ENCODE results near the gene SH3PXD2A.
"Not testable (repeated sequence)": the region's sequence is repeated elsewhere in the genome, so short reads cannot be mapped to it uniquely, and the experiment has no call there.

SH3PXD2A gene

DNA sequence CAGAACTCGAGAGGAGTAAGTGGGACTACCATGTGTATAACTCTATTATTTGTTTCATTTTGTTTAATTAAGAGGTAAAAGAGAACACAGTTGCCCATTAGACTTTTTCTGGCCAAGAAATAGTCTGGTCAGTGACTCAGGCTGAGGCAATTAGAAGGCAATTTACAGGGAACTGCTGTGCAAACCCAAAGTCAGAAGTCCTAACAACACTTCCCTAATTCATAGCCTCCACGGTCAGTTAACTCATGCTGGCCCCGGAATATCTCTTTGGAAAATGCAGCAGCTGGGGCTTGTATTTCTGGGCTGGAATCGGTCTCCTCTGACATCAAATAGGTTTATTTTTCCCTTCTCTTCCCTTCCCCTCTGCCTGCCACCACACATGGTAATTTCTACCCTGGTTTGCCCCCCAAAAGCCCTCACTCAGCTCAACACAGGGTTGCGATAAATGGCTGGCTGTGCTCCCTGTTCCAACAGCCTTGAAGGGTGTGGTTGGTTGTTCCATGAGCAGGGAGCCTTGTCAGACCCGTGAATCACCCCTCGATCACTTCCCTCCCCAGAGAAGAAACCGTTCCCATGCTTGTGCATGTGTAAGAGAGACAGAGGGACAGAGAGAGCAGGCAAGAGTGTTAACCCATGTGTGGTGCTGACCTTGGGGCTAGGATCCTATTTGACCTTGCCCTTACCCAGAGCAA lies 5.3 kb downstream of the SH3PXD2A start:
- no peak for DNase-seq

DNA sequence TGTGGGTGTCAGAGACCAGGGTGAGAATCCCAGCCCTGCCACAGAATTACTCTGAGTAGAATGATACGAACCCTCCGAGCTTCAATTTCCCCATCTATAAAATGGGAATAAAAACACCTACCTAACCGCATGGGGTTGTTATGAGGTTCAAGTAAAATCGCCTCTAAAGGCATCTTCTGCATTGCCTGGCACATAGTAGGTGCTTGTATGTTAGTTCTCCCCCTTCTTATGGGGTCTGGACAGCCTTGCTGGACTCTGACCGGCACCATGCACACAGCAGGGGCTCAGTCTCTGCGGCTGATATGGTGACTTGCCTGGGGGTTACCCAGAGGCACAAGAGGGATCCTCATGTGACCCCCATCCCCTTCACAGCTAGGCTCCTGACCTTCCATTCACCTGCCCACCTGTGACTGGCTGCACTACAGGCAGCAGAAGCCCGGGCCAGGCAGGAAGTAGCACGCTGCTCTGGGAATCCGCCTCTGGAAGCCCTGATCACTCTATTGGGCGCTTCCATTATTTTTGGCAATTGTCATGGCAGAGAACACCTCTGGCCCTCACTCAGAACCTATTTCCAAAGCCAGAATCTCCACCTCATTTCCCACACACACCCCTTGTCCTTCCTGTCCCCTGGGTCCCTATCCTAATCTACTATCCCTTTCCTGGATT lies 6.0 kb downstream of the SH3PXD2A start:
- DNase-seq = no peak

DNA sequence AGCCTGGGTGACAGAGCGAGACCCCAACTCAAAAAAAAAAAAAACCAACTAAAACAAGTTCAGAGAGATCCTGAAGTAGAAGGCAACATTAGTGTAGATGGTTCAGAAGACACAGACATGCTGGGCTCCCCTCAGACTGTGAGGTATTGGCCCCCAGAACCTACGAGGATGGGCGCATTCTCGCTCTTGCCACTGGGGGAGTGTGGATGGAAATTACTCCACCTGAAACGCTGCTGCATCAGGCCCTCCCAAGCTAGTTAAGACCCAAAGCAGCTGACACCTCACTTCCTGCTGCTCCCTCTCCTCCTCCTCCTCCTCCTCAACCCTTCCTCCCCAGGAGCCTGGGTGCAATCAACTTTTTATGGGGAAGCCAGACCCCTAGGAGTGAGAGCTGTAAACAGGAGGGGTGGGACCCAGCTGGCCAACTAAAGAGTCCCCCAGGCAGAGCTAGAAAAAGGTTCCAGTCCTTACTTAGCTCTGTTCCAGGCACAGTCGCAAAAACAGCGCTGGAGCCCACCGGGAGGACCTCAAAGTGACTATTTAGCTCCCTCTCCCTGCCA lies 7.4 kb downstream of the SH3PXD2A start:
- DNase-seq = no peak

DNA sequence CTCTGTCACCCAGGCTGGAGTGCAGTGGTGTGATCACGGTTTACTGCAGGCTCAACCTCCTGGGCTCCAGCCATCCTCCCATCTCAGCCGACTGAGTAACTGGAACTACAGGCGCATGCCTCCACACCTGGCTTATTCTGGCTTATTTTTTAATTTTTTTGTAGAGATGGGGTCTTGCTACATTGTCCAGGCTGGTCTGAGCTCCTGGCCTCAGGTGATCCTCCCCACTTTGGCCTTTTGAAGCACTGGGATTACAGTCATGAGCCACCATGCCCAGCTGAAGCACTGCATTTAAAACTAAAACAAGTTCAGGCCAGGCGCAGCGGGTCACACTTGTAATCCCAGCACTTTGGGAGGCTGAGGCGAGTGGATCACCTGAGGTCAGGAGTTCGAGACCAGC lies 8.0 kb downstream of the SH3PXD2A start:
- DNase-seq = no peak

DNA sequence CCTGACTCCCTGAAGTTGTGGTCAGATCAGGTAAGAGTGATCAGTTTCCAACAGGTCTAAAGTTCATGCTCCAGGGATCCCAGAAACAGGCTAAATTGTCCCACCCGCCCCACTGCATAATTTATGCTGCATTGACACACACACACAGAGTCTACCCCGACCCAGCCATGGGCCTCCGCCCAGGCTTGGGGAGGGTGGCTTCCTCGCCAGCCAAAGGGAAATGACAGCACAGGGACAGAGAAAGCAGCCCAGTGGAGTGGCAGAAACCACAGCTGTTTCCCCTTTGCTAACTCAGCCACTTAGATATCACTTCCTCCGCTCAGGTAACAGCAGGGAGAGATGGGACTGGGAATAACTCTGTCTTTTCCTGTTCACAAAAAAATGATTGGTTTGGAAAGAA lies 9.4 kb downstream of the SH3PXD2A start:
- DNase-seq = peak; percentile 20 to 23

DNA sequence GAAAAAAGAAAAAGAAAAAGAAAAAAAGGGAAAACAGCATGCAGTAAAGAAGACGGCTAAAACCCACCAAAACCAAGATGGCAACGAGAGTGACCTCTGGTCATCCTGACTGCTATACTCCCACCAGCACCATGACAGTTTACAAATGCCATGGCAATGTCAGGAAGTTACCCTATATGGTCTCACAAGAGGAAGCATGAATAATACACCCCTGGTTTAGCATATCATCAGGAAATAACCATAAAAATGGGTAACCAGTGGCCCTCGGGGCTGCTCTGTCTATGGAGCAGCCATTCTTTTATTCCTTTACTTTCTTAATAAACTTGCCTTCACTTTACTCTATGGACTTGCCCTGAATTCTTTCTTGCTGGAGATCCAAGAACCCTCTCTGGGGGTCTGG lies 10.0 kb downstream of the SH3PXD2A start:
- not testable (repeated sequence) for DNase-seq

DNA sequence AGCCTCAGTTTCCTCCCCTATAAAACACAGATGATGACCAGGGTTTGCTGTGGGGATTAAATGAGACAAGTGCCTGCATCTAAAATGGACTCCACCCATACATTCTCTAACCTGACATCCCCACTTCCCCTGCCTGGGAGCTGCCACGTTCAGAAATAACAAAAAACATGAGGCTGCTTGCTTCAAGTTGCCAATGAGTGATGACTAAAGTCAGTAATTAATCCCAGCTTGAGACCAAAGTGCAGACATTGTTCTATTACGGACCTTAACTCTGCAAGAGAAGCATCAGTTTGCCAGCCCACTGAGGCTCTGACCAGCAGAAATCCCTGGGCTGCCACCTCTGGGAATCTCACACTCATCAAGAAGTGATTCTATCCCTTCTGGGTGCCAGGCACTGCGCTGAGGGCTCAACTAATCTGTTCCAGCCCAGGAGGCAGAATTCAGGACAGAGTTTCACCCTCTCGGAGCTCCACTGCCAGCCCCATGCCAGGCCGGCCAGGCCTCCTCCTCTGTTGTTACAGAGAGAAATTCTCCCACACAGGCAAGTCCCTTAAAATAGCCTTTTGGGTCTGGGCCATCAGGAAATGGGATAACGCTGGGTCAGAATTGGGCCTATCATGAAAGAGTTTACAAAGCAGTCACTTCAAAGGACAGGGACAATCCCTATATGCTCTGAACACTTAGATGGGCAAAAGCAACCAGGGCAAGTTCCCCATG lies 11.4 kb downstream of the SH3PXD2A start:
- DNase-seq = no peak

DNA sequence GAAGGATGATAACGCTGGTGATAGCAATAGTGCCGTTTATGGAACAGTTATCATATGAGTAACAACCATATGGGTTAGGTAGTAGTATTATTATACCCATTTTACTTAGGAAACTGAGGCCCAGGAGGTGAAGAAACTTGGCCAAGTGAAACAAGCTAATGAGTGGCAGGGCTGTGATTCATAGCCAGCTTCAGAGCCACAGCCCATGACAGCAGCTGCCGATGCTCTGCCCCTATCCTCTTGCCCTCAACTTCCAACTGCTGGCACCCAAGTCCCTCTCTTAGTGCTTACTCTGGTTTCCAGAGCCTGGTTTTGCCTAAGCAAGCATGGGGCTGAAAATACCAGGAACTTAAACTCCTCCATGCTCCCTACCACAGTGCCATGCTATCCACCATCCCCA lies 12.3 kb downstream of the SH3PXD2A start:
- no peak for DNase-seq

DNA sequence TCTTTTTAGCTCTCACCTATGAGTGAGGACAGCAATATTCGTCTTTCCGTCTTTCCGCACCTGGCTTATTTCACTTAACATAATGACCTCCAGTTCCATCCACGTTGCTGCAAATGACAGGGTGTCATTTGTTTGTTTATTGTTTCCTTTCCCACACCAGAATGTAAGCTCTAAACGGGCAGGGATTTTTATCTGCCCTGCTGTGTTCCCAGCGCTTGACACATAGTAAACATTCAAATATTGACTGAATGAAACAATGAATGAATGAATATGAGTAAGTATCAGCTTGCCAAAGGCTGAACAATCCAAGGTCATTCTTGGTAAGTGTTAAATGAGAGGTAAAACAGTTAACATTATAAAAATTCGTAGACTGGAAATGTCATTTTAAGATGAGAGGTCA lies 12.8 kb downstream of the SH3PXD2A start:
- no peak for DNase-seq

DNA sequence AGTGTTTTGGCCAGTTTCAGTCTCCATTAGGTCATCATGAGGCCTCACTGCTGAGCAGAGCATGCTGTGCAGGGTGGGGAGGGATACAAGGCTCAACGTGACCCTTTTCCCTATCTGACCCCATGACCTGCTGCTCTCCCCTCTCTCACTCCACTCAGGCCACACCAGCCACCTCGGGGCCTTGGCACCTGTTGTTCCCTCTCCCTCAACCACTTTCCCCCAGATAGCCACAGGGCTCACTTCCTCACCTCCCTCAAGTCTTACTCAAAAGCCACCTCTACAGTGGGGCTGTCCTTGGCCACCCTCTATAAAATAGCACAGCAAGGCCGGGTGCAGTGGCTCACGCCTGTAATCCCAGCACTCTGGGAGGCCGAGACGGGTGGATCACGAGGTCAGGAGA lies 13.9 kb downstream of the SH3PXD2A start:
- no peak for DNase-seq

DNA sequence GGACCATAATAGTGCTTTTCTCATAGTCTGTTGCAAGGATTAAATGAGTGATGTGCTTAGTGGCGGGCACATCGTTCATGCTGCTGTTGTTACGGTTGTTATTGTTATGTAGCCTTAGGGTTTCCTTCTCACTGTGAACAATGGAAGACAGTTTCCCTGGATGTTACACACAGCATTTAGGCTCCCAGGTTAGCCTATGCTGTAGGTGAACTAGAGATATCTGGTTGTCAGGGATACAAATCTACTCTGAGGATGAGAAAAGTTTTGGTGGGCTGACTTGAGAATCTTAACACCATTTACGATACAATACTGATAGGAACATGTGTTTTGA lies 14.7 kb downstream of the SH3PXD2A start:
- no peak for DNase-seq

DNA sequence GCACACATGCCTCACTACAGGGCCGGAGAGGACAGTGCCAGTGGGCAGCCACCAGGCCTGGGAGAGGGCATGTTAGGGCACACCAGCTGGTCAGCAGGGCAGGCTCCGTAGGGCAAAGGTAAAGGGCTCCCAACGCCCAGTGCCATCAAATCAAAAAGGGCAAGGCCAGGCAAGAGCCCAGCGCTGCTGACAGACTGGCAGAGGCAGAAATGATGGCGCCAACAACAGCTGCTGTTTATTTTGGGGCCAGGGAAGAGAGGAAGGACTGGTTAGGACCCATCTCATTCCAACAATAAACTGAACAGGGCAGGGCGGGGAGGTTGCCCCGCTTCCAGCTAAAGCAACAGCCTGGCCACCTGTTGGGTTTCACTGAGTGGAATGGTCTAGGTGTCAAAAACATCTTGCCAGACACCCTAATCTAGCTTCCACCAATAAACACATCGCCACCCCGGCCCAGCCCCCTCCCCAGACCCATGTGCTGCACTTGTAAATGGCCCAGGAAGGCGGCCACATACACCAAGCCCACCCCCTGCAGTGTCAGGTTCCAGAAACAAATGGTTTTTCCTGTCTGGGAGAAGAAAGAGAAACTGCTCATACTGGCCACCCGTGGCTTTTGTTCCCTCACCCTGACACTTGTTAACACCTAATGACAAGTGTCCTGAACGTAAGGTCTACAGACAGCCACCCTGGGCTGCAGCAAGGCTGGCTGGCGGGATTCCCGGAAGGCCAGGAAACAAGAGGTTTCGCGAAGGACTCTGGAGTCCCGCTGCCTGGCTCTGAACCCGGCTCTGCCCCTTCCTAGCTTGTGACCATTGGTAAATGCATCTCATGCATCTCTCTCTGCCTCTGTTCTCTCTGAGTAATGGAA lies 15.3 kb downstream of the SH3PXD2A start:
- no peak for DNase-seq

DNA sequence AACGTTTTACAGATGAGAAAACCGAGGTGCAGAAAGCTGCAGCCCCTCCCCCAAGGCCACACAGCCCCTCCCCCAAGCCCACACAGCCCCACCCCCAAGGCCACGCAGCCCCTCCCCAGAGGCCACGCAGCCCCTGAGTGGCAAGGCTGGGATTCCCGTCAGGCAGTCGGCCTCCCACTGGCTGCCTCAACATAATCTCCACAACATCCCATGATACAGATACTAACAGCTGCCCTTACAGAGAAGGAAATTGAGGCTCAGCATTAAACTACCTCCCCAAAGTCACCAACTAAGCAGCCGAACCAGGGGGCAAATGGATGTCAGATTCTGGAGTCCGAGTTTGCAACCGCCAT lies 15.9 kb downstream of the SH3PXD2A start:
- no peak for DNase-seq

DNA sequence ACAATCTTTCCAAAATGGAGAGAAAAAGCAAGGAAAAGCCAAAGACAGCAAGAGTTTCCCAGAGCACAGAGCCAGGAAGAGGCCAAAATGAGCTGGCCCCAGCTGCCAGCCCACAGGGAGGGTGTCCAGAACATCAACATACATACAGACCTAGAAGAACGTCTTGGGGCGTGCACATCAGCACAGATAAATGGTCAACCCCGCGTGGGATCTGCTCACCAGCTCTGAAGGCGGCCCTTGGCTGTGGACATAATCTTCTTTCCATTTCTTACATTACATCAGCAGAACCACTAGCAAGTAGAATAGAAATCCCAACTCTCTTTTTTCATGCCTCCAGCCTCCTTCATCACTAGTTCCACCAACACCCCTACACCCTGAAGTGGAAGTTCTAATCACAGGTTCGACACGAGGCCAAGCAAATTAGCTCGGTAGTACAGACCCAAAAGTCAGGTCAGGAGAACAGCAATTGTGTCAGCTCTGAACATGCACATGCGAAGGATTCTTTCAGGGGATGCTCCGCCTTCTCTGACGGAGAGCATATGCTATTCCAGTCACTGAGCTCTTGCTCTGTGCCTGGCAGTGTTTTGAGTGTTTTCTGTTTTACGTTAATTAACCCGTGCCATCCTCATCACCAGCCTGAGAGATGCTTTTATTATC lies 16.4 kb downstream of the SH3PXD2A start:
- DNase-seq = no peak

DNA sequence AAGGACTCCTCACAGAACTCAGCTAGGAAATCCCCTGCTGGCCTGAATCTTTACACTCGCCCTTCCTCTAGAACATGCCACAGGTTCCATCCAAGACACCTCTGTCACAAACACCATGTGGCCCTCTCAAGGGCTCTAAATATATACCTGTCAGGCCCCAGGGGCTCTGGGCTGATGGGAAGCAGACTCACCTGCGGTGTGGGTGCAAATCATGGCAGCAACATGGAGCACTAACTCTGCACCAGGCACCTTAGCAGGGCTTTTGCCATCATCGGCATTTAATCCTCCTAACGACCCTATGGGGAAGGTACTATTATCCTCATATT lies 17.3 kb downstream of the SH3PXD2A start:
- no peak for DNase-seq

DNA sequence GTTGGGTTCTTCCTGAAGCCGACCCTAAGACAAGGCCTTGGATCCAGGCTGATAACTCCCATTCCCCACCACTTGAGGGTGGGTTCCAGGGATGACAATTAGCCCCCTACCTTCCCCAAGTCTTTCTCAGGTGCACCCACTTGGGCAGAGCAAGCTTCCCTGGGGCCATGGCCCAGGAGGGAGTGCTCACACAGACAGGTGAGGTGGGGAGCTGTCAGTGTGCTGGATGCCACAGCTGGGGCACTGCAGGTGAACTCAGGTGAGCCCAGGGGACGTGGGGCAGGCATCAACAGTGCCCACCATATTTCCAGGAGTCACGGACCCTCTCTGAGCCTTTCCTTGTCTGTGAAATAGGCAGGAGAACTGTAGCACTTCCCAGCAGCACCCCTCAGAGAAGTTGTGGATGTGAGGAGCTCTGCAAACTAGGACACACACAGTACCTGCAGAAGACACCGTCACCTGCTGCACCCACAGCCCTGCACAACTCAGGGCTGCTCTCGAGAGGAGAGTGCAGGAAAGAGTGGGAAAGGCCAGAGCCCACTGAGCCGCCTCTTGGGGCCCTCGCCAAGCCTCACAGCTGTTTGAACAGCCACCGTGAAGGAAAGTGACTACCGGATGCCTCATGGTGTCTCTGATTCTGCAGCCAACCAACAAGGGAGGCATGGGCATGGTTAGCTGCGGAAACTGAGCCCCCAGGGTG lies 17.9 kb downstream of the SH3PXD2A start:
- DNase-seq = no peak

DNA sequence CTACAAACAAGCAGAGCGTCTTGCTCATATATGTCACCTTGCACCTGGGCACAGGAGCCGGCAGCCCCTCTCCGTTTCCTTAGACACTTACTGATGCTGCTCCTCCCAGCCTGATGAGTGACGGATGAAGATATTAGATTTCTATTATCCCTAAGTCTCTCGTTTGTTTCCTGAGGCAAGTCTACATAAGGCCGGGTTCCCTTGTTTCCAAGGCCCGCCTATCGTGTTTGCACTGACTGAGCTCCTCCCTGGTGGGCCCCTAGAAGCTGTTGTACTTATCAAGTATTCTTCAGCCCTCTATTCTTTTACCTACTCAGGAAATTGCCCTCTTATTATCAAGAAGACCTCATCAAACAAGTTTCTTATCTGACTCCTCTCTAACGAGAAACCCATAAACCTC lies 18.5 kb downstream of the SH3PXD2A start:
- DNase-seq = no peak

DNA sequence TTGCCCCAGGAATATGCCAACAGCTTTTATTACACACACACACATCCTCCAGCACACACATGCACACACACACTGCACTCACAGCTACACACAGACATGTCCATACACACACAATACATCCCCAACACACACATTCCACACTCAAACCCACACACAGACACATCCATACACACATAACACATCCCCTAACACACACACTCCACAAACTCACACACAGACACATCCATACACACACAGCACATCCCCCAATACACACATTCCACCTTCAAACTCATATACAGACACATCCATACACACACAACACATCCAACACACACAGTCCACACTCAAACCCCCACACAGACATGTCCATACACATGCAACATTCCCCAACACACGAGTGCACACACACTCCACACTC lies 19.1 kb downstream of the SH3PXD2A start:
- DNase-seq = no peak

DNA sequence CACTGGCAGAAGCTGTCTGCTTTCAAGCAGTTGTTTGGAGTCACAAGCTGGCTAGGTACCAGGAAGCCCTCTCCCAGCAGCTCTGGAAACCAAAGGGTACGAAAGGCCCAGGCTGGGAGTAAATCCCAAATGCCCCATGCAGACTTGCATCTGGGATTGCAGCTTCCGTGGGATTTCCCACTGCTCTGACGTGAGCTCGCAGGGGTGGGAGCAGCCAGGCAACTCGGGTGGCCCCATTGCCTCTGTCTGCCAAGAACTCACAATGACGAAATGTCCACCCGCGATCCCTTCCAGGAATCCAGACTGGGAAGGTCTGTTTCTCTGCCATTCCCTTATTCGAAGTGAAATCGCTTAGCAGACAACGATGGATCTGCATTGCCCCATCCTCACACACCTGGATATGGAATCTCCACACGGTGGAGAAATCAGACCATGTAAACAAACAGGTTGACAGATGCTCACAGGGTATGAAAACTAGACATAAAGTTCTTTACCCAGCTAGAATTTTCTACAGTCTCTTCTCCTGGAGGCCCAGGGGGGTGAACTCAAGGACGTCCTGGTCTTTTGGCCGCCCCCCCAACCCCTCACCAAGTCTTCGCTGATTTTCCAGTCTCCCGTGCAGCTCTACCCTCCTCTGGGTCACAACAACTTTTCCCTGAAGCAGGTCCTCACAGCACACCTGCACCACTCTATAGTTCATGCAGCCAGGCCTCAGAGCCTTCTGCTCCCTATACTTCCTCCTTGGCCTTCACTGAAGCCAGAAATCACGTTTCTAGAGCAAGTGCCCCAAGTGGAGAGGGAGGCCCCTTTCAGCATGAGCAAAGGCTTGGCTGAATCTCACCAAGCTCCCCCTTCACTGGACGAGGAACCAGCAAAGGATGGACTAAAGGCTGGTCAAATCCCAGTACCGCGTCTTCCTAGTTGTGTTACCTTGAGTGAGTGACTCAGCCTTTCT lies 20.0 kb downstream of the SH3PXD2A start:
- DNase-seq = no peak

DNA sequence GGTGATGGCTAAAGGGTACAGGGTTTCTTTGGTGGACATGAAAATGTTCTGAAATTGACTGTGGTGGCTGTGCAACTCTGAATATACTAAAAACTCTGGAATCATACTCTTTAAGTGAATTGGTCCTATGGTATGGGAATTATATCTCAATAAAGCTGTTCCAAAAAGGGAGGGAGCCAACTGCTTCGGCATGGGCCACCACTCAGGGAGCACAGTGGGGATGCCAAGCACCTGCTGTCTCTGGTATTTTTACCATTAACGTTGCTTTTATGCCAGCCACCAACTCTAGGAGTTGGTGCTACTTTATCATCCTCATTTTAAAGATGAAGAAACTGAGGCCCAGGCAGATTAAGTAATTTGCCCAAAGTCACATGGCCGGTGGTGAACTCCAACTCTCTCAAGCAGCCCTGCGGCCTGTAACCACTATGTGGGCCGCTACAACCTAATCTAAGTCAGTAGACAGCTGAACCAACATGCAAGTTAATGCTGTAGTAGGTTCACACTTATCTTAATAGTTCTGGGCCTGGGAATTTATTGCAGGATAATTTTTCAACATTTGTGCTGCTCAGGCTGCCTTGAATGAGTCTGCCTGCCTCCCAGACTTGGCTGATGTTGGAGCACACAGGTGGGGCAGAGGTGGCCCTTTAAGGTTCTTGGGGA lies 20.8 kb downstream of the SH3PXD2A start:
- no peak for DNase-seq

All from activated CD4-positive, alpha-beta T cell treated with anti-CD3 and anti-CD28 coated beads for 4 hours (primary cell).